Measurements from ENCODE around the gene KIRREL3. TPM values are rescaled to one million over a fixed set of nuclear protein-coding genes. Genes with fewer than 3 reads are reported as not detected.

Gene KIRREL3
- total and polyA plus RNA-seq, 2 of the 8 experiments (the other 6 are each of a cell fraction or from before 2014, with no cell fraction given) = 0.29 to 0.32 TPM

GRCh38 chr11:126545057-126545555, 455.5 kb downstream of the KIRREL3 start (continued):
- no peak for TF ChIP-seq HDAC2 (IDR thresholded peaks at IDR 0.05; ENCODE audit: borderline replicate concordance in 1 of 2, low read depth in 2 of 2, low read length in 2 of 2)
- TF ChIP-seq TAF1 (IDR thresholded peaks at IDR 0.05; ENCODE audit: low read depth, low read length) = no peak
- no peak for TF ChIP-seq TBP (IDR thresholded peaks at IDR 0.05; ENCODE audit: low read depth, low read length)
- TF ChIP-seq, protein P1, sequence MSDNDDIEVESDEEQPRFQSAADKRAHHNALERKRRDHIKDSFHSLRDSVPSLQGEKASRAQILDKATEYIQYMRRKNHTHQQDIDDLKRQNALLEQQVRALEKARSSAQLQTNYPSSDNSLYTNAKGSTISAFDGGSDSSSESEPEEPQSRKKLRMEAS (IDR thresholded peaks at IDR 0.05) = no peak
- no peak for TF ChIP-seq MAFK (IDR thresholded peaks at IDR 0.05; ENCODE audit: low read depth, low read length)

All from H1 (cell line).